Gastrocnemius medialis (tissue), 4 donors: ENCODE measurements around the gene TYW5.

Experiments
- CTCF ChIP-seq, 5 experiments: fragments of 450-650 bp in 3 of 5; fragments of 200-600 bp in 2 of 5; sonication (generic) in 2 of 5; IDR thresholded peaks in 4 of 5; conservative IDR thresholded peaks in 1 of 5; 1 replicate in 4 of 5; 2 replicates in 1 of 5; pipeline ENCODE4 v1.5.1; 2016 to 2019; ENCODE audit warnings: antibody characterized with exemption in 5 of 5, mild to moderate bottlenecking in 3 of 5, moderate library complexity in 3 of 5
- POLR2A ChIP-seq, 2 donors: fragments of 450-650 bp; IDR thresholded peaks; one replicate each; pipeline ENCODE4 v1.6.1; 2017; ENCODE audit warnings: antibody characterized with exemption in 2 of 2, mild to moderate bottlenecking in 2 of 2, moderate library complexity in 2 of 2

DNA sequence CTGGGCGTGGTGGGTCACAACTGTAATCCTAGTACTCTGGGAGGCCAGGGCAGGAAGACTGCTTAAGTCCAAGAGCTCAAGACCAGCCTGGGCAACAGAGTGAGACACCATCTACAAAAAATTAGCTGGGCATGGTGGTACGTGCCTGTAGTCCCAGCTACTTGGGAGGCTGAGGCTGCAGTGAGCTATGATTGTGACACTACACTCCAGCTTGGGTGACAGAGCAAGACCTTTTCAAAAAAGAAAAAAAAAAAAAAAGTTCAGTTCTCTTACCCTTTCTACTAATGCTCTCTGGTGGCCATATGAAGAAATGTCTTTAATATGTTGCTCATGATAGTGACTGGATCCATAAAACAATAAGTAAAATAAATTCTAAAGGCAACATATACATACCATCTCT, 14.9 kb downstream of the TYW5 start:
- TF ChIP-seq CTCF (IDR thresholded peaks at IDR 0.05 in 4 of 5, conservative IDR thresholded peaks at IDR 0.05 in 1 of 5): peak in 1 of 5 experiments; percentile 25
- TF ChIP-seq POLR2A (IDR thresholded peaks at IDR 0.05): no peak
